ENCODE results near the gene EFNA1. TPM values are rescaled to one million over a fixed set of nuclear protein-coding genes. Genes with fewer than 3 reads are reported as not detected.

Gene EFNA1
- total and polyA plus RNA-seq, 2 of the 13 experiments (the other 11 are each of a cell fraction or from before 2014, with no cell fraction given) = 81.8 to 874 TPM

DNA sequence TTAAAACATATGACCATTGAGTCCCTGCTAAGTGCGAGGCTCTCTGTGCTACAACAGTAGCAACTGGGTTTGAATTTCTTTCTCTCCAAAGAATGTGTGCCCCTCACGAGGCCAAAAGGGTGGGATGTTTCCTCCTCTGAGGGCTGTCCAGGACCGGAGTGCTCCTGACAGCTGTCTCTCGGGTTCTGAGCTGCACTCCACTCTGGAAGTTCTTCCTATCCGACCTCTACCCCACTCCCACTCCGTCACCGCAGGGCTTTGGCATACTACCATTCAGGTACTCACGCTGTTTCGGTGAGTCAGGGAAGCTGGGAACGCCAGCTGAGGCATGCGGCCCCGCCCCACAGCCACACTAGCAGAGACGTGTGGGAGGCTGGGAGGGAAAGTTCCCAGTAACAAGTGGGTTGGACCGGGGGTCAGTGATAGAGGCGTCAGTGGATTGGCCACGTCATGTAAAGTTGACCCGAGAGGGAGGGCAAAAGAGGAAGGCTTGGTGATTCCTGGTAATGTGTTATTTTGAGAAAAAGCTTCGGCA lies 7.3 kb downstream of the EFNA1 start (continued):
- TF ChIP-seq ZNF446 (CRISPR knock-in tag; IDR thresholded peaks at IDR 0.05) (no peak), TGIF2 (CRISPR knock-in tag; IDR thresholded peaks at IDR 0.05) (peak; percentile 81; the same call in 1 of the 2 replicates), U2AF2 (IDR thresholded peaks at IDR 0.05; ENCODE audit: low read depth, low read length) (no peak), ATM (IDR thresholded peaks at IDR 0.05; ENCODE audit: borderline replicate concordance) (no peak), MZF1 (CRISPR knock-in tag; IDR thresholded peaks at IDR 0.05; ENCODE audit: borderline replicate concordance) (no peak), ZNF547 (CRISPR knock-in tag; IDR thresholded peaks at IDR 0.05) (no peak), SMAD9 (CRISPR knock-in tag; IDR thresholded peaks at IDR 0.05) (no peak), EZH2 (conservative IDR thresholded peaks at IDR 0.05; ENCODE audit: low read depth, low read length) (no peak), ZNF761 (CRISPR knock-in tag; conservative IDR thresholded peaks at IDR 0.05) (no peak; the same call in 1 of the 2 replicates), SYNCRIP (IDR thresholded peaks at IDR 0.05; ENCODE audit: insufficient read depth, low read depth, low read length) (no peak), ZSCAN20 (CRISPR knock-in tag; IDR thresholded peaks at IDR 0.05; ENCODE audit: borderline replicate concordance) (peak; percentile 20; the same call in 1 of the 2 replicates), U2AF1 (optimal IDR thresholded peaks at IDR 0.05; ENCODE audit: low read depth, low read length) (peak; percentile 34), ZNF652 (CRISPR knock-in tag; IDR thresholded peaks at IDR 0.05; ENCODE audit: borderline replicate concordance, low read depth) (no peak), ZNF598 (CRISPR knock-in tag; IDR thresholded peaks at IDR 0.05; ENCODE audit: borderline replicate concordance) (no peak), ZNF563 (CRISPR knock-in tag; IDR thresholded peaks at IDR 0.05) (no peak), HCFC1 (IDR thresholded peaks at IDR 0.05; ENCODE audit: low read depth, low read length) (no peak), ZNF558 (CRISPR knock-in tag; IDR thresholded peaks at IDR 0.05; ENCODE audit: borderline replicate concordance) (0 out of 2 replicates have a peak, but pooled peaks have one; percentile 39), NR2C2 (CRISPR knock-in tag; IDR thresholded peaks at IDR 0.05; ENCODE audit: borderline replicate concordance) (peak; percentile 80), ZNF34 (CRISPR knock-in tag; IDR thresholded peaks at IDR 0.05; ENCODE audit: borderline replicate concordance) (no peak), CAMTA2 (CRISPR knock-in tag; IDR thresholded peaks at IDR 0.05; ENCODE audit: borderline replicate concordance) (no peak), ZSCAN21 (CRISPR knock-in tag; IDR thresholded peaks at IDR 0.05; ENCODE audit: borderline replicate concordance) (peak; percentile 79)
- TF ChIP-seq, protein P1, sequence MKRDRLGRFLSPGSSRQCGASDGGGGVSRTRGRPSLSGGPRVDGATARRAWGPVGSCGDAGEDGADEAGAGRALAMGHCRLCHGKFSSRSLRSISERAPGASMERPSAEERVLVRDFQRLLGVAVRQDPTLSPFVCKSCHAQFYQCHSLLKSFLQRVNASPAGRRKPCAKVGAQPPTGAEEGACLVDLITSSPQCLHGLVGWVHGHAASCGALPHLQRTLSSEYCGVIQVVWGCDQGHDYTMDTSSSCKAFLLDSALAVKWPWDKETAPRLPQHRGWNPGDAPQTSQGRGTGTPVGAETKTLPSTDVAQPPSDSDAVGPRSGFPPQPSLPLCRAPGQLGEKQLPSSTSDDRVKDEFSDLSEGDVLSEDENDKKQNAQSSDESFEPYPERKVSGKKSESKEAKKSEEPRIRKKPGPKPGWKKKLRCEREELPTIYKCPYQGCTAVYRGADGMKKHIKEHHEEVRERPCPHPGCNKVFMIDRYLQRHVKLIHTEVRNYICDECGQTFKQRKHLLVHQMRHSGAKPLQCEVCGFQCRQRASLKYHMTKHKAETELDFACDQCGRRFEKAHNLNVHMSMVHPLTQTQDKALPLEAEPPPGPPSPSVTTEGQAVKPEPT (CRISPR knock-in tag; IDR thresholded peaks at IDR 0.05; ENCODE audit: low read depth) = no peak
- TF ChIP-seq, protein P2, sequence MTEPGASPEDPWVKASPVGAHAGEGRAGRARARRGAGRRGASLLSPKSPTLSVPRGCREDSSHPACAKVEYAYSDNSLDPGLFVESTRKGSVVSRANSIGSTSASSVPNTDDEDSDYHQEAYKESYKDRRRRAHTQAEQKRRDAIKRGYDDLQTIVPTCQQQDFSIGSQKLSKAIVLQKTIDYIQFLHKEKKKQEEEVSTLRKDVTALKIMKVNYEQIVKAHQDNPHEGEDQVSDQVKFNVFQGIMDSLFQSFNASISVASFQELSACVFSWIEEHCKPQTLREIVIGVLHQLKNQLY (CRISPR knock-in tag; IDR thresholded peaks at IDR 0.05) = no peak
- TF ChIP-seq, protein P3, sequence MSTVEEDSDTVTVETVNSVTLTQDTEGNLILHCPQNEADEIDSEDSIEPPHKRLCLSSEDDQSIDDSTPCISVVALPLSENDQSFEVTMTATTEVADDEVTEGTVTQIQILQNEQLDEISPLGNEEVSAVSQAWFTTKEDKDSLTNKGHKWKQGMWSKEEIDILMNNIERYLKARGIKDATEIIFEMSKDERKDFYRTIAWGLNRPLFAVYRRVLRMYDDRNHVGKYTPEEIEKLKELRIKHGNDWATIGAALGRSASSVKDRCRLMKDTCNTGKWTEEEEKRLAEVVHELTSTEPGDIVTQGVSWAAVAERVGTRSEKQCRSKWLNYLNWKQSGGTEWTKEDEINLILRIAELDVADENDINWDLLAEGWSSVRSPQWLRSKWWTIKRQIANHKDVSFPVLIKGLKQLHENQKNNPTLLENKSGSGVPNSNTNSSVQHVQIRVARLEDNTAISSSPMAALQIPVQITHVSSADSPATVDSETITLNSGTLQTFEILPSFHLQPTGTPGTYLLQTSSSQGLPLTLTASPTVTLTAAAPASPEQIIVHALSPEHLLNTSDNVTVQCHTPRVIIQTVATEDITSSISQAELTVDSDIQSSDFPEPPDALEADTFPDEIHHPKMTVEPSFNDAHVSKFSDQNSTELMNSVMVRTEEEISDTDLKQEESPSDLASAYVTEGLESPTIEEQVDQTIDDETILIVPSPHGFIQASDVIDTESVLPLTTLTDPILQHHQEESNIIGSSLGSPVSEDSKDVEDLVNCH (CRISPR knock-in tag; IDR thresholded peaks at IDR 0.05) = no peak
- TF ChIP-seq, protein P4, sequence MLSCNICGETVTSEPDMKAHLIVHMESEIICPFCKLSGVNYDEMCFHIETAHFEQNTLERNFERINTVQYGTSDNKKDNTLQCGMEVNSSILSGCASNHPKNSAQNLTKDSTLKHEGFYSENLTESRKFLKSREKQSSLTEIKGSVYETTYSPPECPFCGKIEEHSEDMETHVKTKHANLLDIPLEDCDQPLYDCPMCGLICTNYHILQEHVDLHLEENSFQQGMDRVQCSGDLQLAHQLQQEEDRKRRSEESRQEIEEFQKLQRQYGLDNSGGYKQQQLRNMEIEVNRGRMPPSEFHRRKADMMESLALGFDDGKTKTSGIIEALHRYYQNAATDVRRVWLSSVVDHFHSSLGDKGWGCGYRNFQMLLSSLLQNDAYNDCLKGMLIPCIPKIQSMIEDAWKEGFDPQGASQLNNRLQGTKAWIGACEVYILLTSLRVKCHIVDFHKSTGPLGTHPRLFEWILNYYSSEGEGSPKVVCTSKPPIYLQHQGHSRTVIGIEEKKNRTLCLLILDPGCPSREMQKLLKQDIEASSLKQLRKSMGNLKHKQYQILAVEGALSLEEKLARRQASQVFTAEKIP (CRISPR knock-in tag; IDR thresholded peaks at IDR 0.05; ENCODE audit: borderline replicate concordance) = no peak

Data from HepG2 (cell line).